Panc1 (cell line): Measurements from ENCODE around the gene PRKCB. TPM values are rescaled to one million over a fixed set of nuclear protein-coding genes. Genes with fewer than 3 reads are reported as not detected.
"Not testable (repeated sequence)": the region's sequence is repeated elsewhere in the genome, so short reads cannot be mapped to it uniquely, and the experiment has no call there.

Experiments
- ATAC-seq: fragments of 200-7000 bp; cut with Tn5 transposase; 2 replicates; pipeline ENCODE4 v1.9.1; 2020; ENCODE audit warnings: mild to moderate bottlenecking, moderate library complexity
- BruUV-seq: library from RNA; stranded (reverse); fragments of 400-500 nt; replicated peaks from 2 replicates; lab custom pipeline; 2021; lab: Mats Ljungman, UMichigan
- CTCF ChIA-PET: fragments of 300-600 bp; sonication (Branson Sonifier 250); formaldehyde crosslinking; loops from one replicate; lab custom pipeline; 2022; ENCODE audit warnings: antibody characterized with exemption; lab: Charles Lee
- POLR2A ChIA-PET: fragments of 300-600 bp; sonication (Branson Sonifier 250); formaldehyde crosslinking; loops from one replicate; lab custom pipeline; 2022; ENCODE audit warnings: antibody characterized with exemption; lab: Charles Lee
- DNase-seq: peaks from one replicate; pipeline ENCODE4 v3.0.0-alpha.2; 2010; ENCODE audit warnings: low read depth, low spot score
- H3K27ac ChIP-seq: 2 replicates; pipeline ENCODE4 v1.5.1; 2011; ENCODE audit warnings: mild to moderate bottlenecking, low read length, inconsistent platforms
- H3K27me3 ChIP-seq: fragments of 200-500 bp; sonication (Bioruptor generic); 2 replicates; pipeline ENCODE4 v1.6.0; 2014; ENCODE audit warnings: low read length, inconsistent platforms; ENCODE audit not compliant: control insufficient read depth, insufficient read depth
- H3K36me3 ChIP-seq: fragments of 200-500 bp; sonication (Bioruptor generic); 2 replicates; pipeline ENCODE4 v1.5.1; 2014; ENCODE audit warnings: inconsistent platforms, mild to moderate bottlenecking, low read length, moderate library complexity; ENCODE audit not compliant: control insufficient read depth, insufficient read depth
- H3K4me1 ChIP-seq: 2 replicates; pipeline ENCODE4 v1.5.1; 2011; ENCODE audit warnings: inconsistent platforms, mild to moderate bottlenecking, low read length, moderate library complexity; ENCODE audit not compliant: control insufficient read depth, insufficient read depth
- H3K4me3 ChIP-seq, 2 experiments: 2 replicates each; pipeline ENCODE4 v1.5.1; 2011 to 2012; ENCODE audit warnings: low read depth in 2 of 2, low read length in 2 of 2, mild to moderate bottlenecking in 2 of 2, inconsistent platforms in 1 of 2, moderate library complexity in 1 of 2
- H3K9me3 ChIP-seq: fragments of 200-500 bp; sonication (Bioruptor generic); 2 replicates; pipeline ENCODE4 v1.5.1; 2014; ENCODE audit warnings: low read depth, mild to moderate bottlenecking, inconsistent platforms, low read length, moderate library complexity; ENCODE audit not compliant: control insufficient read depth, insufficient read depth
- POLR2AphosphoS5 ChIP-seq: IDR thresholded peaks from 2 replicates; pipeline ENCODE4 v1.6.1; 2012; ENCODE audit warnings: mild to moderate bottlenecking, low read depth, low read length, moderate library complexity
- REST ChIP-seq, 2 experiments: IDR thresholded peaks; 2 replicates each; pipeline ENCODE4 v1.6.1; 2011 to 2012; ENCODE audit warnings: low read depth in 2 of 2, control low read depth in 1 of 2, low read length in 1 of 2, mild to moderate bottlenecking in 1 of 2, moderate library complexity in 1 of 2; ENCODE audit not compliant: insufficient read depth in 1 of 2
- SIN3A ChIP-seq: IDR thresholded peaks from 2 replicates; pipeline ENCODE4 v1.6.1; 2012; ENCODE audit warnings: low read depth, mild to moderate bottlenecking, low read length, moderate library complexity, borderline replicate concordance; ENCODE audit not compliant: insufficient read depth
- TCF7L2 ChIP-seq: IDR thresholded peaks from 2 replicates; pipeline ENCODE4 v1.6.1; 2011; ENCODE audit warnings: mild to moderate bottlenecking, low read depth, low read length, inconsistent platforms
- in situ Hi-C: cut with HindIII; loops from 2 replicates; pipeline ENCODE4 v1.10.0; 2016; ENCODE audit warnings: low sequenced_read_pairs, low pct_unique_long_range_greater_than_20kb
- intact Hi-C: fragments of 100-400 bp; cut with micrococcal nuclease; formaldehyde crosslinking; loops from one replicate; pipeline ENCODE4 v1.10.0; 2022; ENCODE audit not compliant: unreplicated experiment
- total RNA-seq: library from RNA; stranded (reverse); gene quantifications from one replicate; pipeline ENCODE4 v1.2.1, GENCODE V29; 2021; ENCODE audit not compliant: unreplicated experiment
- TF ChIP-seq, protein P1 (sequence below): fragments of 450-650 bp; IDR thresholded peaks from 2 replicates; pipeline ENCODE4 v1.5.1; 2017; ENCODE audit warnings: mild to moderate bottlenecking

Gene PRKCB
- total RNA-seq, 1 experiment from 2014 or later, result 0.41 TPM

DNA sequence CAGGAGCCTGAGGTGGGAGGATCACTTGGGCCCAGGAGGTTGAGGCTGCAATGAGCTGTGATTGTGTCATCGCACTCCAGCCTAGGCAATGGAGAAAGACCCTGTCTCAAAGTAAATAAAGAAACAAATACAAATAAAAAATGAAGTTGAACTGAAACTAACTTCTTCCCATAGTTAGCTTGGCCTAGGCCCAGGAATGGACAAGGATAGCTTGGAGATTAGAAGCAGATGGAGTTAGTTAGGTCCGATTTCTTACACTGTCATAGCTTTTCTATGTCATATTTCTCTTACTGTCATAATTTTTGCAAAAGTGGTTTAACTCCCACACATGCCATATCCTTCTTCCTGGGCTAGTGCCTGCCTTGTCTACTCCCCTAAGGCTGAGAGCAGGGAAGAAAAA lies 265.6 kb downstream of the PRKCB start:
- POLR2A ChIA-PET, result no interaction called here
- BruUV-seq, result no TSS peak
- no peaks in the 10 kb centered on the region for H3K9me3 ChIP-seq
- CTCF ChIA-PET, result no interaction called here
- no peaks in the 10 kb centered on the region for H3K4me1 ChIP-seq
- no peaks in the 10 kb centered on the region for H3K36me3 ChIP-seq
- in situ Hi-C loops (no loop called here), intact Hi-C loops (no loop called here)
- DNase-seq (no peak), ATAC-seq (no peak)
- 0 out of 2 replicates have a peak, but pooled peaks cover 5% of the 10 kb centered on the region for H3K27me3 ChIP-seq
- H3K4me3 ChIP-seq, result no peak overlapping the region
- no peak overlapping the region for H3K27ac ChIP-seq
- TF ChIP-seq TCF7L2, result no peak
- TF ChIP-seq REST (IDR thresholded peaks at IDR 0.05; ENCODE audit: insufficient read depth in 1 of 2, low read depth in 2 of 2, low read length in 1 of 2), result no peak
- TF ChIP-seq, protein P1, sequence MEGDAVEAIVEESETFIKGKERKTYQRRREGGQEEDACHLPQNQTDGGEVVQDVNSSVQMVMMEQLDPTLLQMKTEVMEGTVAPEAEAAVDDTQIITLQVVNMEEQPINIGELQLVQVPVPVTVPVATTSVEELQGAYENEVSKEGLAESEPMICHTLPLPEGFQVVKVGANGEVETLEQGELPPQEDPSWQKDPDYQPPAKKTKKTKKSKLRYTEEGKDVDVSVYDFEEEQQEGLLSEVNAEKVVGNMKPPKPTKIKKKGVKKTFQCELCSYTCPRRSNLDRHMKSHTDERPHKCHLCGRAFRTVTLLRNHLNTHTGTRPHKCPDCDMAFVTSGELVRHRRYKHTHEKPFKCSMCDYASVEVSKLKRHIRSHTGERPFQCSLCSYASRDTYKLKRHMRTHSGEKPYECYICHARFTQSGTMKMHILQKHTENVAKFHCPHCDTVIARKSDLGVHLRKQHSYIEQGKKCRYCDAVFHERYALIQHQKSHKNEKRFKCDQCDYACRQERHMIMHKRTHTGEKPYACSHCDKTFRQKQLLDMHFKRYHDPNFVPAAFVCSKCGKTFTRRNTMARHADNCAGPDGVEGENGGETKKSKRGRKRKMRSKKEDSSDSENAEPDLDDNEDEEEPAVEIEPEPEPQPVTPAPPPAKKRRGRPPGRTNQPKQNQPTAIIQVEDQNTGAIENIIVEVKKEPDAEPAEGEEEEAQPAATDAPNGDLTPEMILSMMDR, result no peak
- TF ChIP-seq POLR2AphosphoS5, result no peak
- no peak for TF ChIP-seq SIN3A

DNA sequence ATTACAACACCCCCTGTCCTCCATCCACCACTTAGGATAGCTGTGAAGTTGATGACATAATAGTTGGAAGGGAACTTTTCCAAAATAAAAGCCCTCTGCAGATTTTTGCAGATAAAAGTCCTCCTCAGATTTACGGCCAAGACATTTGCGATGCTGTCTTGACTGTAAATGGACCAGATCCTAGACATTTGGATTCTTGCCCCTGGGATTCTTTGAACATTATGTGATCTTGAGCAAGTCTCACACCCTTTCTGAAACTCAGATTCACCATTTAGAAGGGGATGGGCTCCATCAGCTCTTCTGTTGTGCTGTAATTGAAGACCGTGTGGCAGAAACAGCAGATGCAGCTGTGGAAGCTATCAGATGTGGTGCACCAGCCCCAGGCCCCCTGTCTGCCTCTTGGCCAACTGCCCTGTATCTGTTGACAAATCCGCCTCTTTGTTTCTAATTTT lies 266.5 kb downstream of the PRKCB start:
- TF ChIP-seq, protein P1, result no peak
- TF ChIP-seq TCF7L2 (no peak), REST (IDR thresholded peaks at IDR 0.05; ENCODE audit: insufficient read depth in 1 of 2, low read depth in 2 of 2, low read length in 1 of 2) (no peak), POLR2AphosphoS5 (no peak), SIN3A (no peak)
- in situ Hi-C loops (no loop called here), intact Hi-C loops (no loop called here)
- H3K9me3 ChIP-seq, result no peaks in the 10 kb centered on the region
- POLR2A ChIA-PET, result no interaction called here
- no peaks in the 10 kb centered on the region for H3K36me3 ChIP-seq
- H3K4me1 ChIP-seq, result no peaks in the 10 kb centered on the region
- CTCF ChIA-PET, result no interaction called here
- no TSS peak for BruUV-seq
- H3K27me3 ChIP-seq, result peaks cover 8% of the 10 kb centered on the region; the same call in 1 of the 2 replicates
- no peak for DNase-seq
- no peak overlapping the region for H3K4me3 ChIP-seq
- ATAC-seq, result no peak
- no peak overlapping the region for H3K27ac ChIP-seq

GRCh38 chr16:24105471-24105870 lies 269.7 kb downstream of the PRKCB start:
- POLR2A ChIA-PET, H3K36me3 ChIP-seq, H3K27me3 ChIP-seq, H3K4me3 ChIP-seq, DNase-seq, in situ Hi-C loops, intact Hi-C loops, CTCF ChIA-PET, H3K9me3 ChIP-seq, H3K4me1 ChIP-seq, ATAC-seq, BruUV-seq, H3K27ac ChIP-seq: not testable (repeated sequence)

GRCh38 chr16:24108090-24108489 lies 272.3 kb downstream of the PRKCB start:
- DNase-seq, H3K27ac ChIP-seq, H3K4me3 ChIP-seq, intact Hi-C loops, H3K4me1 ChIP-seq, CTCF ChIA-PET, POLR2A ChIA-PET, H3K36me3 ChIP-seq, ATAC-seq, BruUV-seq, H3K27me3 ChIP-seq, H3K9me3 ChIP-seq, in situ Hi-C loops: not testable (repeated sequence)
